Left ventricle myocardium inferior (tissue), 1 donor: Measurements from ENCODE around the gene RPRD1A. TPM values are rescaled to one million over a fixed set of nuclear protein-coding genes. Genes with fewer than 3 reads are reported as not detected.

Source experiments
- DNase-seq: peaks from one replicate; pipeline ENCODE4 v3.0.0-alpha.2; 2020
- H3K27ac ChIP-seq: fragments of 200-600 bp; replicated peaks from 2 replicates; pipeline ENCODE4 v1.8.0; 2021
- H3K27me3 ChIP-seq: fragments of 200-600 bp; 2 replicates; pipeline ENCODE4 v1.8.0; 2021; ENCODE audit warnings: low read depth
- H3K36me3 ChIP-seq: fragments of 200-600 bp; 2 replicates; pipeline ENCODE4 v1.8.0; 2021
- H3K4me1 ChIP-seq: fragments of 200-600 bp; 2 replicates; pipeline ENCODE4 v1.8.0; 2021
- H3K4me3 ChIP-seq: fragments of 200-600 bp; 2 replicates; pipeline ENCODE4 v1.8.0; 2021; ENCODE audit warnings: mild to moderate bottlenecking, moderate library complexity
- H3K9me3 ChIP-seq: fragments of 200-600 bp; replicated peaks from 2 replicates; pipeline ENCODE4 v1.8.0; 2021
- CTCF ChIP-seq: fragments of 200-600 bp; IDR thresholded peaks from 2 replicates; pipeline ENCODE4 v1.8.0; 2021; ENCODE audit warnings: antibody characterized with exemption, mild to moderate bottlenecking, borderline replicate concordance
- intact Hi-C: fragments of 100-400 bp; cut with micrococcal nuclease; formaldehyde crosslinking; loops from one replicate; pipeline ENCODE4 v1.11.0; 2022
- total RNA-seq: library from RNA; stranded (reverse); fragmentation: NEBNext Ultra II Directional; extraction: Animal tissue kit (Norgen Biotek cat#: 25700); gene quantifications from one replicate; pipeline ENCODE4 v1.2.1, GENCODE V29; 2021
- donor health status: DM: no; HTN: yes; CAD: no; lungs with severe emphysema.

Gene RPRD1A
- total RNA-seq, 1 donor from 2014 or later = 53.4 TPM

- H3K36me3 ChIP-seq = no peaks in the 10 kb centered on the region
- H3K4me3 ChIP-seq = no peak overlapping the region
- H3K27me3 ChIP-seq = peaks cover 10% of the 10 kb centered on the region
- TF ChIP-seq CTCF = no peak
- no peaks in the 10 kb centered on the region for H3K4me1 ChIP-seq
- no peaks in the 10 kb centered on the region for H3K9me3 ChIP-seq
- intact Hi-C loops = no loop called here
- DNase-seq = no peak
- H3K27ac ChIP-seq = no peak overlapping the region
These were observed 125.2 kb downstream of the RPRD1A start for GRCh38 chr18:35942133-35942532.

- Histone ChIP-seq H3K4me1 (no peaks in the 10 kb centered on the region), H3K27ac (no peak overlapping the region), H3K4me3 (no peak overlapping the region), H3K9me3 (no peaks in the 10 kb centered on the region), H3K36me3 (no peaks in the 10 kb centered on the region), H3K27me3 (peaks cover 10% of the 10 kb centered on the region)
- intact Hi-C loops = no loop called here
- no peak for DNase-seq
- no peak for TF ChIP-seq CTCF
These were observed 126.1 kb downstream of the RPRD1A start for GRCh38 chr18:35941299-35941698.

Other genes starting within 250 kb of the RPRD1A start
- gene SLC39A6, start 61.8 kb upstream of the RPRD1A start, total RNA-seq = 11.9 TPM
- 49.7 TPM for gene ELP2, start 62.3 kb upstream of the RPRD1A start, total RNA-seq
- gene MOCOS, start 119.9 kb upstream of the RPRD1A start, total RNA-seq = 0.33 TPM
- gene FHOD3, start 230.2 kb upstream of the RPRD1A start, total RNA-seq = 346 TPM